Measurements from ENCODE around the gene CCDC185.
"Not testable (repeated sequence)": the region's sequence is repeated elsewhere in the genome, so short reads cannot be mapped to it uniquely, and the experiment has no call there.

CCDC185 gene

GRCh38 chr1:223394706-223395105 lies 1.5 kb downstream of the CCDC185 start:
- no peak for DNase-seq (ENCODE audit: low read depth)

DNA sequence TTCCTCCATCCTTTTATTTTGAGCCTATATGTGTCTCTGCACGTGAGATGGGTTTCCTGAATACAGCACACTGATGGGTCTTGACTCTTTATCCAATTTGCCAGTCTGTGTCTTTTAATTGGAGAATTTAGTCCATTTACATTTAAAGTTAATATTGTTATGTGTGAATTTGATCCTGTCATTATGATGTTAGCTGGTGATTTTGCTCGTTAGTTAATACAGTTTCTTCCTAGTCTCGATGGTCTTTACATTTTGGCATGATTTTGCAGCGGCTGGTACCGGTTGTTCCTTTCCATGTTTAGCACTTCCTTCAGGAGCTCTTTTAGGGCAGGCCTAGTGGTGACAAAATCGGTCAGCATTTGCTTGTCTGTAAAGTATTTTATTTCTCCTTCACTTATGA lies 6.2 kb downstream of the CCDC185 start:
- DNase-seq (ENCODE audit: low read depth): not testable (repeated sequence)

DNA sequence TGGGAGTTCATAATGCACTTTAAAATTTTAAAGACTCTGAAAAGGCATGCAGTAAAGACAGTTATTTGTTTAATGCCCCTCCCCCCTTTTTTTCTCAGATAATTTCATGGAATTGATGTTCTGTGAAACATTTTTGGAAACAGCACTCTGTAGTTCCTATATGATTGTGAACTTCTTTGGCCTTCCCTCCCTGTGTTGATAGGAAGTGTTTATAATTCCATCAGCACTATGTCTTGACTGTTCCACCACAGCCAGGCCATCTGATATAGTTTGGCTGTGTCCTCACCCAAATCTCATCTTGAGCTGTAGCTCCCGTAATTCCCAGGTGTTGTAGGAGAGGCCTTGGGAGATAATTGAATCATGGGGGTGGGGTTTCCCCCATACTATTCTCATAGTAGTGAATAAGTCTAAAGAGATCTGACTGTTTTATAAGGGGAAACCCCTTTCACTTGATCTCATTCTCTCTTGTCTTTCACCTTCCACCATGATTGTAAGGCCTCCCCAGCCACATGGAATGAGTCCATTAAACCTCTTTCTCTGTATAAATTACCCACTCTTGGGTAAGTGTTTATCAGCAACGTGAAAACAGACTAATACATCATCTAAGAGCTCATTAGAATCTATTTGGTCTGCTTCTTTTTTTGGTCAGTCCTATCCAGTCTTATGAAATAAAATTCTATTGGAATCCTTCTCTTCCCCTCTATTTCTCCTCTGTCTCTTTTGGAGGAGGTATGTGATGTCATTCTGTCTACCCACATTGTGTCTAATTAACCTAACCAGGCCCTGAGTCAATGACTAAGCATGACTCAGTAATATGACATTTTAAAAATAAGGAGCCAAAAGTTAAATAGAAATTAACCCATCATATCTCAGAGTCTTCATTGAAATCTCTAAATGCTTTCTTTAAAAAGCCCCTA lies 8.9 kb downstream of the CCDC185 start:
- no peak for DNase-seq (ENCODE audit: low read depth)

DNA sequence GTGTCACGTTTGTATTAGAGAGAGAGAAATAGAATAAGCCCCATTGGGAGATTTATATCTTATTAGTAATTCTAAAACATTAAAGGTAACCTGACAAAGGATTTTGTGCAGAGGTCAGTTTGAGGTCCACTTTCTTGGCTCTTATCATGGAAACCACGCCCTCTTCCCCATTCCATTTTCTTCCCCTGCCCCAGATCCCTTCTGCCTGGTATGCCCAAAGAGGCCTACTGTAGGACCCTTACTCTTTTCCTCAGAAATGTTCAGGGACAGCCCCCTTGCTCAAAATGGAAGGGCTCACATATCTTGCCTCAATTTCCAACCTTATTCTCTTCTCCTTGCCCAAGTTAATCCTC lies 9.6 kb downstream of the CCDC185 start:
- no peak for DNase-seq (ENCODE audit: low read depth)

- no peak for DNase-seq (ENCODE audit: low read depth)
Observed at GRCh38 chr1:223403184-223403815, 10.1 kb downstream of the CCDC185 start.

GRCh38 chr1:223405507-223405906 lies 12.3 kb downstream of the CCDC185 start:
- DNase-seq (ENCODE audit: low read depth): no peak

GRCh38 chr1:223410036-223410435 lies 16.8 kb downstream of the CCDC185 start:
- no peak for DNase-seq (ENCODE audit: low read depth)

DNA sequence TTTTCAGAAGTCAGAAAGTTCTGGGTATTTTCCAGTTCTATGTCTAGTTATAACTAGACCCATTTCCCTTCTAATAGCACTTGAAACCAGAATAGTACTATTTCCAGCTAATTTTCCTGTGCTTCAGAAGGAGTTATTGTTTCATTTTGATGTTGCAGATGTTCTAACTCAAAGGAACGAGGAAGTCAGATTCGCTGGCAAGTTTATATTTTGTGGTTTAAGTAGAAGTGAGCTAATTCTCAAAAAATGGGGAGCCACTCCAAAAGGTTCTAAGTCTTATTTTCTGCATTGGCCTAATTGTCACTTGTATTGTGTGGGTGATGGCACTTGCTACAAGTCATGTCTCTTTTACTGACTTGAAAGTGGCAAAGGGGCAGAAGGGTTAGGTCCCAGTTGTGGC lies 18.1 kb downstream of the CCDC185 start:
- no peak for DNase-seq (ENCODE audit: low read depth)

GRCh38 chr1:223411710-223412109 lies 18.5 kb downstream of the CCDC185 start:
- DNase-seq (ENCODE audit: low read depth): no peak

DNA sequence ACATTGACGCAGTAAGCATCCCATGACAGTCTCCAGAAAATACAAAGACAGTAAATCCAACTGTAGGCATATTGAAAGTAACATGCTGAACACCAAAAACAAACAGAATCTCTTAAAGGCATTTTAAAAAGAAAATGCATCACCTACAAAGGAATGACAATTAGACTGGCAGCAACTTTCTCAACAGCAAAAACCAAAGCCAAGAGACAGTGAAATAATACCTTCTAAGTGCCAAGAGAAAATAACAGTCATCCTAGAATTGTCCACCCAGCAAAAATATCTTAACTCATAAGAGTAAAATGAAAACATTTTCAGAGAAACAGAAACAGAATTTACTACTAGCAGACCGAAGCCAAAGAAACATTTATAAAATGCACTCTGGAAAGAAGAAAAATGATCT lies 20.0 kb downstream of the CCDC185 start:
- DNase-seq (ENCODE audit: low read depth): no peak

GRCh38 chr1:223417444-223417843 lies 24.2 kb downstream of the CCDC185 start:
- DNase-seq (ENCODE audit: low read depth): no peak

GRCh38 chr1:223417903-223418663 lies 24.9 kb downstream of the CCDC185 start:
- no peak for DNase-seq (ENCODE audit: low read depth)

DNA sequence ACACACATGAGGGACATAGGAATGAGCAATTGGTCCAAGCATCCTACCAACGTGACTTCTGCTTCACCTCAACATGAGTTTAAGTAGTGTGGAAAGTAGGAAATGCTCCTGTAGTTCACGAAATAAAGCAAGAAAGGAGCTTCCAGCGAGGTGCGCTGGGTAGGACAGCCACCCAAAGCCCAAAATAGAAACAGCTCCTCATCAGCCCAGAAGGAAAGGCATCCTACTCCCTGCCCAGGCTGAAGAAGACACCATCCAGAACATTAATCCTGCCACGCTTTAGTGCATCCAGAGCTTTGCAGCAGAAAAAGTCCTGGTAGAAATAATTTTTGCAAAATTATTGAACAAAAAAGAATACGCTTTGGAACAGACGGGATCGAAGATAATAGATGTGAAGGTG lies 25.9 kb downstream of the CCDC185 start:
- no peak for DNase-seq (ENCODE audit: low read depth)

DNA sequence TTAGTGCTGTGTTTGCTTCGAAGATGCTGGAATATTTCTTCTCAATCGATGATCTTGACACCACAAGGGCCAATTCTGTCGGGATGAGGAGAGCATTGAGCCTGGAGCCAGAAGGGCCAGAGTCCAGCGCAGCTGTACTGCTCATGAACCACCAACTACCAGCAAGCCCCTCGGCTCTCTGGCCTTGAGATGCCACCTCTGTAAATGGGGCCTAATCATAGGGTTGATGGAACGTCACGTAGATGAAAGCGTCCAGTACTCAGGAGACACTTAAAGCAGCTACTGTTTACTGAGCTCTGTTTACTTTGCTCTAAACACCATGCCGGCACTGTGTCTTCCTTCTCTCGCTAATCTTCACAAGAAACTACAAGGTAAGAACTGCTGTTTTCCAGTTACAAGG lies 26.3 kb downstream of the CCDC185 start:
- DNase-seq (ENCODE audit: low read depth): no peak

DNA sequence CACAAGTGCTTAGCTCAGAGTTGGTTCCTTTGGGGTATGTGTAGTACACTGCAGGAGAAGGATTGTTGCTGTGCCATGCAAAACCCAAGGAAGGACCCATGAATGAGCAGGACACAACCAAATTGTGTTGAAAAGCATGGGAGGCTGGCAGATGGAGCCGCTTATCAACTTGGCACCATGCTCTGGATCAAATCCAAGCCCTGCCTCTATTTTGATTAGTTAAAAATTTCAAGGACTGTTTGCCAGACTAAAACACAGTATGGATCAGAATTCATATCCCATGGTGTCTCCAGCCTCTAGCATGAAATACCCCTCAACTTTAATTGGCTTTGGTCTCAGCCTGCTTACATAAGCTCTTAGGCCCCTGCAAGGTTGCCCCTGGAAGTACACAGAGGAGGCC lies 27.8 kb downstream of the CCDC185 start:
- no peak for DNase-seq (ENCODE audit: low read depth)

DNA sequence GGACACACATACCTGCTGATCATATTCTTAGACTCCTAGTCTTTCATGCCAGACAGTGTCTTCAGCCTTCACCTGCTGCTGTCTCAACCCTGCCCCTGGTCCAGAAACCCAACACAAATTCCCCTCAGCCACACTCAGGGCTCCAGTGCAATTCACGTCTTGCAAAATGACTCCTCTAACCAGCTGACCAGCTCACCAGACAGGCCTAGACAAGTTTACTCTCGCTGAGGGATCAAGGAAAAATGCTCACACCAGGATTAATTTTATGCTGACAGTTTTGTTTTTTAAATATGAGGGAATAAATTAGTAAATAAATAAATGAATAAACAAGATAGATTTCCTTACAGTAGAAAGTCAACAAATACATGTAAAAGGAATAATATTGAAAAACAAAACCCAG lies 28.5 kb downstream of the CCDC185 start:
- no peak for DNase-seq (ENCODE audit: low read depth)

GRCh38 chr1:223422911-223423310 lies 29.7 kb downstream of the CCDC185 start:
- DNase-seq (ENCODE audit: low read depth): no peak

DNA sequence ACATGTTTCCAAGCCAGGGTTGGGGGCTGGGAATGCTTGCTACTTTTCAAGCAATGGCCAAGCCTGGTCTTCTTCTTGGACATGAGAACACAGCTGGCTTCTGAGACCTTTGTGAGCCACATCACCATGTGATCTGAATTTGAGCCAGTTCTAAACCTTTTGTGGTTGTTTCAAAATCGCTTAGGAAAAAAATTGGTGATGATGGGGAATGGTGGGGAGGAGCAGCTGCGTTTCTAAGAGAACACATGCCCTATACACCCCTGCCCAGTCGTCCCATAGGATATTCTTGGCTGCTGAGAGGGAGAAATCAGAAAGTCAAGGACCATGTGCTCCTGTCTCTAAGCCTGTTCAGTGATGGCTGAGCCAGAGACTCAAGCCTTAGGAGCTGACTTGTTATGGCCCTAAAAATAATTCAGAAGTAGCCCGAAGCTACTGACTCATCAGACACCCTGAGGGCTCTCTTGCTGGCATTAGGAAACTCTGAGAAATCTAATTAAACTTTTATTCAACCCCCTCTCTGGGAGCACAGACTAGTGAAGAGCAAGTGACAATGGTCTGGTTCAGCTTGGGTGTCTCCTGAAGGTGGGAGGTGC lies 30.5 kb downstream of the CCDC185 start:
- no peak for DNase-seq (ENCODE audit: low read depth)

DNA sequence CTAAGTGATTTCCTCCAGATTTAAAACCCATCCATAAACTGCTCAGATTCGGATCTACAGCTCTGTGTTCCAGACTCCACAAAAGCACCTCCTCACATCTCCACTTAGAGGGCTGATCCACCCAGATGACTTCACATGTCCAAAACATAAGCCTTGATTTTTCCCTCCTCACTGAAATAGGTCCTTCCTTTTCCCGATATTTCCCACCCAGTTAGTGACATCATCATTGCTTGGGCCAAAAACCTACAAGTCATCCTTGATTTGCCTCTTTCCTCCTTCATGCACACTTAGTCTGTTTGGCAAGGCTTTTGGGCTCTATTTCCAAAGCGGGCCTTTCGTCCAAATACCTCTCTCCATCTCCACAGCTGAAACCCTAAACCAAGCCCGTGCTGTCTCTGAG lies 32.3 kb downstream of the CCDC185 start:
- DNase-seq (ENCODE audit: low read depth): no peak

GRCh38 chr1:223426936-223427335 lies 33.7 kb downstream of the CCDC185 start:
- no peak for DNase-seq (ENCODE audit: low read depth)

GRCh38 chr1:223429313-223429731 lies 36.1 kb downstream of the CCDC185 start:
- no peak for DNase-seq (ENCODE audit: low read depth)

DNA sequence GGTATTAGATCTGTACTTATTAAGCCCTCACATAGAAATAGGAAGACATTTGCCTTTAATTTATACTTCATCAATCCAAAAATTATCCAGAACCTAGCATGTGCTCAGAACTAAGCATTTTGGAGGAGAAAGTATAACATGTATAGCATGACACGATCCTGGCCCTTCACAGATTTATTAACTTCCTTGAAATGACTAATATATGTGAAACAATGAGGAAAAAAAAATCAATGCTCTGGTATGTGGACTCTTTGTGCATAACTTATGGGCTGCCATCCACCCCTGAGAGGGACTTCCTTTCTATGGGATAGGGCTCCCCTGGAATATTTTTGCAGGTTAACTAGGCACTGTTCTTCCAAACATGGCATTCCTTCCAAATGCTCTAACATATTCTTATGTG lies 36.6 kb downstream of the CCDC185 start:
- no peak for DNase-seq (ENCODE audit: low read depth)

GRCh38 chr1:223430236-223430635 lies 37.0 kb downstream of the CCDC185 start:
- DNase-seq (ENCODE audit: low read depth): no peak
